Measurements from ENCODE around the gene ZNF275. TPM values are rescaled to one million over a fixed set of nuclear protein-coding genes. Genes with fewer than 3 reads are reported as not detected.

ZNF275 gene
- total RNA-seq, 2 experiments from 2014 or later: 10.5 to 11.3 TPM

GRCh38 chrX:153396320-153397195, 62.6 kb downstream of the ZNF275 start:
- ATAC-seq (ENCODE audit: poor library complexity): no peak
- POLR2A ChIA-PET: no interaction called here
- intact Hi-C loops (cut with DNase I, micrococcal nuclease): no loop called here

DNA sequence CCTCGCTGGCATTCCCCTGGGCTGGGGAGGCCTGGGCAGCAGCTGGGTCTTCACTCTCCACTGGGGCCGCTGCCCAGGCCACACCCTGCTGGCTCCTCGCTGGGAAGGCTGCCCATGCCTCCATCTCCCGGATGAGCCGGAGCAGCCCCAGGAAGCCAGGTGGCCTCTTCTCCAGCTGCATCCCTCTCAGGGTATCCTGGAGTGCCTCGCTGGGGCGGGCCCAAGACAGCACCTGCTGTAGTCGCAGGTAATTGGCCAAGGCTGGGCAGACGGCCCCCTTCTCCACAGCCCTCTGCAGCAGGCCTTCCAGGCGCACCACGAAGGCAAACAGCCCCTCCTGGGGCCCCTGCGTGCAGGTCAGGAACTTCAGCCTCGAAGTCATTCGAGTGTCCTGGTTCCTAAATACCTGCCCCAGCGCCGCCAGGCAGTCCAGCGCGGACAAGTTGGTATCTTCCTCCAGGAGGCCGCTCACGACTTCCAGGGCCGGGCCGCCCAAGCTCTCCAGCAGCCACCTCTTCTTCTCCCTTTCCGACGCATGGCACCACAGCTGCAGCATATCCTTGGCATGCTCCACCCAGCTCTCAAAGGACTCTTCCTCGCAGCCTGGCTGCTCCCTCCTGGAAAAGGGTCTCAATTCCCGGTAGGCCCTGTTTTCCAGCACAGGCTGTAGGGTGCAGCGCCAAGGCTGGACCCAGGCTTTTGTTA, 63.5 kb downstream of the ZNF275 start:
- H3K36me3 Mint-ChIP-seq (ENCODE audit: low read depth): no peaks in the 10 kb centered on the region
- CTCF ChIA-PET: no interaction called here

More at GRCh38 chrX:153396320-153397195, 62.6 kb downstream of the ZNF275 start:
- Mint-ChIP-seq H3K4me1 (ENCODE audit: low read depth) (no peaks in the 10 kb centered on the region), H3K27me3 (no peaks in the 10 kb centered on the region), H3K36me3 (ENCODE audit: low read depth) (no peaks in the 10 kb centered on the region), H3K9me3 (no peaks in the 10 kb centered on the region), H3K27ac (no peak overlapping the region), H3K4me3 (no peak overlapping the region)
- no peak overlapping the region for H3K4me3 ChIP-seq (ENCODE audit: low read length)
- TF ChIP-seq, protein P1, sequence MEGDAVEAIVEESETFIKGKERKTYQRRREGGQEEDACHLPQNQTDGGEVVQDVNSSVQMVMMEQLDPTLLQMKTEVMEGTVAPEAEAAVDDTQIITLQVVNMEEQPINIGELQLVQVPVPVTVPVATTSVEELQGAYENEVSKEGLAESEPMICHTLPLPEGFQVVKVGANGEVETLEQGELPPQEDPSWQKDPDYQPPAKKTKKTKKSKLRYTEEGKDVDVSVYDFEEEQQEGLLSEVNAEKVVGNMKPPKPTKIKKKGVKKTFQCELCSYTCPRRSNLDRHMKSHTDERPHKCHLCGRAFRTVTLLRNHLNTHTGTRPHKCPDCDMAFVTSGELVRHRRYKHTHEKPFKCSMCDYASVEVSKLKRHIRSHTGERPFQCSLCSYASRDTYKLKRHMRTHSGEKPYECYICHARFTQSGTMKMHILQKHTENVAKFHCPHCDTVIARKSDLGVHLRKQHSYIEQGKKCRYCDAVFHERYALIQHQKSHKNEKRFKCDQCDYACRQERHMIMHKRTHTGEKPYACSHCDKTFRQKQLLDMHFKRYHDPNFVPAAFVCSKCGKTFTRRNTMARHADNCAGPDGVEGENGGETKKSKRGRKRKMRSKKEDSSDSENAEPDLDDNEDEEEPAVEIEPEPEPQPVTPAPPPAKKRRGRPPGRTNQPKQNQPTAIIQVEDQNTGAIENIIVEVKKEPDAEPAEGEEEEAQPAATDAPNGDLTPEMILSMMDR (IDR thresholded peaks at IDR 0.05): no peak
- CTCF ChIA-PET: no interaction called here
- no peaks in the 10 kb centered on the region for H3K36me3 ChIP-seq (ENCODE audit: insufficient read depth, low read length)
- no peak for DNase-seq
- H3K27me3 ChIP-seq (ENCODE audit: control insufficient read depth in 1 of 2, insufficient read depth in 2 of 2, low read length in 2 of 2): no peaks in the 10 kb centered on the region
- H3K27ac ChIP-seq (ENCODE audit: low read depth in 1 of 2, low read length in 2 of 2): no peak overlapping the region
- H3K4me1 ChIP-seq (ENCODE audit: insufficient read depth, low read length): peaks cover 7% of the 10 kb centered on the region
- no peaks in the 10 kb centered on the region for H3K9me3 ChIP-seq (ENCODE audit: control insufficient read depth in 1 of 2, insufficient read depth in 1 of 2, low read length in 2 of 2)

DNA sequence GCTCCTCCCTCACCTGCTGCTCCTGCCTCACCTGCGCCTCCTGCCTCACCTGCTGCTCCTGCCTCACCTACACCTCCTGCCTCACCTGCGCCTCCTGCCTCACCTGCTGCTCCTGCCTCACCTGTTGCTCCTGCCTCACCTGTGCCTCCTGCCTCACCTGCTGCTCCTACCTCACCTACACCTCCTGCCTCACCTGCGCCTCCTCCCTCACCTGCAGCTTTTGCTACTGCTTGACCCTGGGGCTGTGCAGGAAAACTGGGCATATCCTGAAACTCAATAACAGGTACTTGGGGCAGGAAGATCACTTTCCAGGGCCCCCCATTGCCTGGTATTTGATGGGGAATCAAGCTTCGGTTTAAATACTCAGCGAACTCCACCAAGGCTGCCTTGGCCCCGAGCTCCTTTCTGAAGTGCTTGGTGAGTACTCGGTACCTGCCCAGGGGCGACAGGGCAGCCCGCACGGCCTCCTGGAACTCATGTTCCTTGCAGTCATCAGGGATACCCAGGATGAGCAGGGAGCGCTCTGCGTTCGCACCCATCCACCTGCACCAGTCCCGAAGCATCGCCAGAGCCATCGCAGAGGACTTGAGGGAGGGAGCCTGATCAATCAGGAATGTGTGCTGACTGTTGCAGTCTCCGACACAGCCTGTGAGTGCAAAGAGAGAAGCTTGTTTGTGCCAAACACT, 64.5 kb downstream of the ZNF275 start:
- no peaks in the 10 kb centered on the region for H3K36me3 Mint-ChIP-seq (ENCODE audit: low read depth)
- H3K27me3 ChIP-seq (ENCODE audit: control insufficient read depth in 1 of 2, insufficient read depth in 2 of 2, low read length in 2 of 2): no peaks in the 10 kb centered on the region
- ChIA-PET CTCF (no interaction called here), POLR2A (no interaction called here)
- H3K4me3 Mint-ChIP-seq: no peak overlapping the region
- H3K4me1 ChIP-seq (ENCODE audit: insufficient read depth, low read length): peaks cover 7% of the 10 kb centered on the region
- TF ChIP-seq, protein P1 (IDR thresholded peaks at IDR 0.05): no peak
- intact Hi-C loops (cut with DNase I, micrococcal nuclease): no loop called here
- H3K9me3 ChIP-seq (ENCODE audit: control insufficient read depth in 1 of 2, insufficient read depth in 1 of 2, low read length in 2 of 2): no peaks in the 10 kb centered on the region
- no peaks in the 10 kb centered on the region for H3K36me3 ChIP-seq (ENCODE audit: insufficient read depth, low read length)
- DNase-seq (no peak), ATAC-seq (ENCODE audit: poor library complexity) (no peak)
- no peak overlapping the region for H3K27ac ChIP-seq (ENCODE audit: low read depth in 1 of 2, low read length in 2 of 2)
- no peaks in the 10 kb centered on the region for H3K9me3 Mint-ChIP-seq
- no peaks in the 10 kb centered on the region for H3K27me3 Mint-ChIP-seq
- H3K27ac Mint-ChIP-seq: no peak overlapping the region
- no peaks in the 10 kb centered on the region for H3K4me1 Mint-ChIP-seq (ENCODE audit: low read depth)
- no peak overlapping the region for H3K4me3 ChIP-seq (ENCODE audit: low read length)

More for the DNA sequence above, 63.5 kb downstream of the ZNF275 start:
- Histone ChIP-seq H3K4me3 (ENCODE audit: low read length) (no peak overlapping the region), H3K36me3 (ENCODE audit: insufficient read depth, low read length) (no peaks in the 10 kb centered on the region), H3K27ac (ENCODE audit: low read depth in 1 of 2, low read length in 2 of 2) (no peak overlapping the region), H3K27me3 (ENCODE audit: control insufficient read depth in 1 of 2, insufficient read depth in 2 of 2, low read length in 2 of 2) (no peaks in the 10 kb centered on the region), H3K4me1 (ENCODE audit: insufficient read depth, low read length) (peaks cover 7% of the 10 kb centered on the region), H3K9me3 (ENCODE audit: control insufficient read depth in 1 of 2, insufficient read depth in 1 of 2, low read length in 2 of 2) (no peaks in the 10 kb centered on the region)
- H3K27ac Mint-ChIP-seq: no peak overlapping the region
- H3K9me3 Mint-ChIP-seq: no peaks in the 10 kb centered on the region
- H3K27me3 Mint-ChIP-seq: no peaks in the 10 kb centered on the region
- POLR2A ChIA-PET: no interaction called here
- intact Hi-C loops (cut with DNase I, micrococcal nuclease): no loop called here
- TF ChIP-seq, protein P1 (IDR thresholded peaks at IDR 0.05): no peak
- no peak for DNase-seq
- ATAC-seq (ENCODE audit: poor library complexity): no peak
- H3K4me1 Mint-ChIP-seq (ENCODE audit: low read depth): no peaks in the 10 kb centered on the region
- H3K4me3 Mint-ChIP-seq: no peak overlapping the region
